Activated effector memory CD4-positive, alpha-beta T cell treated with anti-CD3 and anti-CD28 coated beads, Interleukin-2, amount 50 U/mL, for 16 hours (primary cell): Measurements from ENCODE around the gene ACSL3.
"Not testable (repeated sequence)": the region's sequence is repeated elsewhere in the genome, so short reads cannot be mapped to it uniquely, and the experiment has no call there.

Experiments used
- DNase-seq: peaks from one replicate; pipeline ENCODE4 v3.0.0-alpha.2; 2020

Gene ACSL3

GRCh38 chr2:222982010-222982908, 121.4 kb downstream of the ACSL3 start:
- DNase-seq: no peak

GRCh38 chr2:222982909-222983265, 122.1 kb downstream of the ACSL3 start:
- DNase-seq: no peak

DNA sequence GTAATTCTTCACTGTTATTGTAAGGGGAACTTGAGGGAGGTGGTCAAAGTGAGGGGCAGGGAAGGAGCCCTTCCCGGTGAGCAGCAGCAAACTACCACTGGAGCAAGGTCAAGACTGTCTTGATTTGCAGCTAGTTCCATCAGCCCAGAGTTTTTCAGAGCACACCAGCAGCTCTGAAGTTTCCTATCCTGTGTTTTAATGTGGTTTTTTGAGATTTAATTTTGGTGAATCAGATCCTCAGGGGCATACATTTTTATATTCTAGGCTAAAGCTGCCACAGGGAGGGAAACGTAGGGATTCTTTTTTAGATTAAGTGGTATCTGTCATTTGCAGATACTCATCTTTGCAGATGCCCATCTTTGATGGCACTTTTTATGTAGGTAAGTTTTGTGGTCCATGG, 124.1 kb downstream of the ACSL3 start:
- no peak for DNase-seq

DNA sequence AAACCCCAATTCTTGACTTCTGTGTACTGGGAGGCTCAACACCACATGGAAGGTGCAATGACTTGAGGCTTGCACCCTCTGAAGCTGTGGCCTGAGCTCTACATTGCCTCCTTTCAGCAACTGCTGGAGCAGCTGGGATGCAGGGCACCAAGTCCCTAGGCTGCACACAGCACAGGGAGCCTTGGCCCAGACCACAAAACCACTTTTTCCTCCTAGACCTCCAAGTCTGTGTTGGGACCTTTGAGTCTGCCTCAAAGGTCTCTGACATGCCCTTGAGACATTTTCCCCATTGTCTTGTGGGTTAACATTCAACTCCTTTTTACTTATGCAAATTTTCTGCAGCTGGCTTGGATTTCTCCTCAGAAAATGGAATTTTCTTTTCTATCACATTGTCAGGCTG, 128.6 kb downstream of the ACSL3 start:
- DNase-seq: no peak

DNA sequence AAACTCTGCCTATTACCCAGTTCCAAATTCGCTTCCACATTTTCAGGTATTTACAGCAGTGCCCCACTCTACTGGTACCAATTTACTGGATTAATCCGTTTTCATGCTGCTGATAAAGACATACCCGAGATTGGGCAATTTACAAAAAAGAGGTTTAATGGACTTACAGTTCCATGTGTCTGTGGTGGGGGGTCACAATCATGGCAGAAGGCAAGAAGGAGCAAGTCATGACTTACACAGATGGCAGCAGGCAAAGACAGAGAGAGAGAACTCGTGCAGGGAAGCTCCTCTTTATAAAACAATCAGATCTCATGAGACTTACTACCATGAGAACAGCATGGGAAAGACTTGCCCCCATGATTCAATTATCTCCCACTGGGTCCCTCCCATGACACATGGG, 129.4 kb downstream of the ACSL3 start:
- not testable (repeated sequence) for DNase-seq

- no peak for DNase-seq
These were observed 131.3 kb downstream of the ACSL3 start for GRCh38 chr2:222992137-222992536.
